HG03520 (cell line): ENCODE data around the gene NDUFB10.
"Not testable (repeated sequence)": the region's sequence is repeated elsewhere in the genome, so short reads cannot be mapped to it uniquely, and the experiment has no call there.

Experiments used
- ATAC-seq: cut with Tn5 transposase; IDR thresholded peaks from one replicate; pipeline ENCODE4 v1.9.1; 2021; ENCODE audit warnings: mild to moderate bottlenecking, moderate library complexity; ENCODE audit not compliant: unreplicated experiment

NDUFB10 gene

DNA sequence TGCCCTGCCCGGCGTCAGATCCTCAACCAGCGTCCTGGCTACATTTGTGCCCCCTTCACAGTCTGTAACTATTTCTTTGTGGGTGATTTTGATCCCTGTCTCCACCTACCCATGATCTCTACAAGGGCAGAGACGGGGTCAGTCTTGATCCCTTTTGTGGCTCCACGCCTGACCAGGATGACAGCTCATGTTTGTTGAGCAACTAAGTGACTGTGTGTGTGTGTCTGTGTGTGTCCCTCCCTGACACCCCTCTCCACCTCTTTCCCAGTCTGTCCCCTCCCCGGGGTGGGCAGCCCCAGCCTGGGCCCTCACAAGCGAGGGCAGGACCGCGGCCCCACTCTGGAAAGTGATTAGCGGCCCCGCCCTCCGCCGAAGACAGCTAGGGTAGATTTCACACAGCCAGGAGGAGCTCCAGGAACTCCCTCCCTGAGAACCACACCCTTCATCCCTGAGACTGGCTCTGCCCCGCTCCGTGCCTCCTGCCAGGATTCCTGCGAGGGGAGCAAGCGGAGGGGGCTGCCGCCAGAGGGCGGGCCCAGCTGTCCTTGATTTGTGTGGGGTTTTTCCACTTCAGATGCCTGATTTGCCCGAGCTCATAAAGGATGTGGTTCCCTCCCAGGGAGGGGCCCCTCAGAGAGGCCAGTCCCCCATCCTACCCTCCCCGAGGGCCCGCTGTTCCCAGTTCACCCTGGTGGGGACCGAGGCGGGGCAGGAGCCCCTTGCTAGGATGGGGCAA is 35.9 kb upstream of the NDUFB10 start:
- no peak for ATAC-seq

- ATAC-seq: no peak
These were observed 35.2 kb upstream of the NDUFB10 start for GRCh38 chr16:1924095-1924494.

DNA sequence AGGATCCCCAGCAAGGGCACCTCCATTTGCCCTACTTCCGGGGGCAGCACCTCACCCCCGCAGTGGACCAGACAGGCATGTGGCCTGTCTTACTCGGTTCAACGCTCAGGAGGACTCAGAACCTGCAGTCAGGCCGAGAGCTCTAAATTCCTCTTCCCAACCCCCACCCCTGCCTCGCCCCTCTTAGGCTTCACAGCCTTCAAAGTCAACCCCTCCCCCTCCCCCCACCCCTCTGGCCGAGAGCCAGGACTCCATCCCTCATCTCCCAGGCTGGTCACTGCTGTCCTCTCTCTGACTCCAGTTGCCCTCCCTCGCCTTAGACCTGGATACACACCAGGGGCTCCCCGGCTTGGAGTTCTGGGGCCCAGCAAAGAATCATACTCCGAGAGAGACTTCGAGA is 33.1 kb upstream of the NDUFB10 start:
- ATAC-seq: no peak

- no peak for ATAC-seq
These were observed 30.2 kb upstream of the NDUFB10 start for GRCh38 chr16:1929105-1929504.

DNA sequence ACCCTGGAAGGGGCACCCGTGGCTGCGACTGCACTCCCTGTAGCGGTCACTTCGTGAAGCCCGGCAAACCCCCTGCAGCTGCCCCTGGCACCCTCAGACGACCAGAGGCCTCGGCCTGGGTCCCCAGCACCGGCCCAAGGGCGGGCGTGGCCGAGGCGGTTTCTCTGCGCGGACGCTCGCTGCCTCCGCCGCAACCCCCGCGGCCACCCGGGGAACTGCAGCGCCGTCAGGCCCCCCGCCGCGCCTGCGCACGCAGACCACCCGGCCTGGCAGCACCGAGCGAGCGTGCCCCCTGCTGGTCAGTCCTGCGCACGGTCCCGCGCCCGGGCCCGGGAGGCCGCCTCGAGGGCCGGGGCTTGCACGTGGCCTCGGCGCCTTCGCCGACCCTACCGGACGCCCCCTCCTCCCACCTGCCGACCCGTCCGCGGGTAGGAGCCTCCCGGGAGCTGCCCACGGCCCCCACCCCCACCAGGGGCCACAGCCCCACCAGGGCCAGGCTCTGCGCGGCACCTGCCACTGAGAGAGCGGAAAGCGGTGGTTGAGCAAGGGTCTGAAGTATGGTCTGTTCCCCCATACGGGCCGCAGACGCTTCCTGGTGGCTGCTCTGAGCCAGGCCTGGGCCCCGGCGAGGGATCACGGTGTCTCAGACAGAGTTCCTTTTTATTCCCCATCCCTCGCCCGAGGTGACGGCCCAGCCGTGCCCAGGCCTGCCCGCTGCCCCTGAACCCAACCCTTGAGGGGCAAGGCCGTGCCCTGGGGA is 29.6 kb upstream of the NDUFB10 start:
- ATAC-seq: peak; percentile 76

DNA sequence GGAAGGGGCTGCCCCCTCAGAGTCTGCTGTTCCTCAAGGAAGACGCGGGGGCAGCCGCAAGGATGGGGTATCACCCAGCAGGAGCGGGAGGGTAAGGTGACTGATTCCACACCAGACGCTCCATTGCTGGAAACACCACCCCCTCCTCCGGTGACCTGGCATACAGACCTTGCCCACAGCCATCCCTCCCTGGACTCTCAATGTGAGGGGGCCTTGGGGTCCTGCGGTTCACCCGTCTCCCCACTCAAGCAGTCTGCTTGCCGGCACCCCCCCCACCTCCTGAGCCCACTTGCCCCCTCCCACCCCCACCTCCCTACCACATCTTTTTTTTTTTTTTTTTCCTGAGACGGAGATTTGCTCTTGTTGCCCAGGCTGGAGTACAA is 29.0 kb upstream of the NDUFB10 start:
- ATAC-seq: no peak

DNA sequence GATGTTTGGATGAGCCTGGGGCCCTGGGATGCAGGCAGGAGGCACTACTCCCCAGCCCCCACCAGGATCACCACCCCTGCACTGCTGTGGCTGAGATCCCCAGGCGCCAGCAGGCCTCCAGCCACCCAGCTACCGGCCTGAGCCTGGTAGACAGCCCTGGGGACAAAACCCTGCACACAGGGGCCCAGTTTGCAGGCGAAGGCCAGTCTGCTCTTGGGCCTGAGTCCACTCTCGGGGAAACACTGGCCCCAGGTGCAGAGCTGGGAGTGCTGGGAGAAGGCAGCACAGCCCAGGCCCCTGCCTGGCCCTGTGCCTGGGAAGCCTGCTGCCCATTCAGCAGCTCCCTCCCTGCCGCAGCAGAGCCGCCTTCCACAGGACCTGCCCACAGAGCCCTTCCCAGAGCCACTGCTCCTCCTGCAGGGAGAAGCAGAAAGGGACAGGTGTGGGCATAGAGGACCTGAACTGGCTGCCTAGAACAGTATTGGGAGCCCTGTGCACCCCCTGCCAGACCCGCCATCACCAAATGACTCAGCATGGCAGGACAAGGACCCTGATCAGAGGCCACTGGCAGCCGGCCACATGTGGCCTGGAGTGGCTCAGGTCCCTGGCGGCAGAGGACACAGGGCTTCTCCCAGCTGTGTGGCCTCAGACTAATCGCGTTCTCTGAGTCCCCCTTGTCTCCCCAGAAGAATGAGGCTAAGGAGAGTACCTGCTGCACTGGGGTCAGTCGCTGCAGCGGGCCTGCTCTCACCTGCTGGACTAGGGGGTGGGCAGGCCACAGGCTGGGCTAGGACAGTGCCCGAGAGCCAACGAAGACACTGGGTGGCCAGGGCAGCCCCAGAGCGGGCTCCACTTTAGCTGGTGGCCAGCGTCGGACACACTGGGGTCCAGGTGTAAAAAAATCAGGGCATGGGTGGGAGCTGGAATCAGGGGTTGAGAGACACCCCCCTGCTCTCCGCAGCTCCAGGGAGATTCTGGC is 27.0 kb upstream of the NDUFB10 start:
- no peak for ATAC-seq

DNA sequence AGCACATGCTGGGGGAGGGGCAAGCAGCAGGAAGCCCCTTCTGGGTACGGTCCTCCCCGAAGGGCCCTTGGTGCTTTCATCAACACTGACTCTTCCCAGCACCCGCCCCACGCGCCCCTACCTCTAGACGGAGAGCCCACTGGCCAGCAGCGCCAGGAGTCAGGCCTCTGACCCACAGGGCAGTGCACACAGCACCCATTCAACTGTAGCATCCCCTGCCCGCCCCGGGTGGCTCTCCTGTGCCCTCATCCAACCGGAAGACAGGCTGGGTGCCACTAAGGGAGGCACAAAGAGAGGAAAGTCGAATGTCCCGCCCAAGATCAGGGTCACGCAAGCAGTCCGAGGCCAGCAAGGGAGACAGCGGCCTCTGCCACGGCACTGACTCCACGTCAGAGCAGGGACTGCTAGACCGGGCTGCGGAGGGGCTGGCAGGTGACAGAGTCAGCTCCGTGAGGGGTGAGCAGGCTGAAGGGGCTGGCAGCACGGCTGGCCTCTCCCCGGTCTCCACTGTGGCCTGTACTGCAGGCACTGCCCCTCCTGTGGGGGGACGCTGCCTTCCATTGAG is 26.2 kb upstream of the NDUFB10 start:
- ATAC-seq: no peak

DNA sequence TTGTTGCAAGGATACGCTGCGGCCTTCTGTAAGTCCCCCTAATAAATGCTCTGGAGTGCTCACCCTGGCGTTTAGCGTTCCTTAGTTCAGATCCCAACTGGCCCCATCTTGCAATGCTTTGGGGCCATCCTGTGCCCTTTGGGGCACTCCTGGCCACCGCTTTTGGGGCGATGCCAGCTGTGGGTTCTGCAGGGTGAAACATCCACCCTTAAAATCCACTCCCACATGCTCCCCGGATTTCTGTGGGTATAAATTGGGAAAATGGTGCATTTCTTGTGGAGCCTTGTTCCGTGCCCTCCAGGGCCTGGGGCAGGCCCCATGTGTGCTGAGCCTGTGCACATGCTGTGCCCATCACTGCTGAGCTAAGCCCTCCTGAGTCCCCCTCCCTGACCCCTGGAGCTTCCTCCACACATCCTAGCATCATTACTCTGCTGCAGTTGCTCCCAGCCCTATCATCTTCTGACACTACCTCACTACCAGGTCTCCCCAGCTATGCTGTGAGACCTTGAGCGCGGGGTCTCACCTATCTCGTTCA is 22.3 kb upstream of the NDUFB10 start:
- ATAC-seq: no peak

DNA sequence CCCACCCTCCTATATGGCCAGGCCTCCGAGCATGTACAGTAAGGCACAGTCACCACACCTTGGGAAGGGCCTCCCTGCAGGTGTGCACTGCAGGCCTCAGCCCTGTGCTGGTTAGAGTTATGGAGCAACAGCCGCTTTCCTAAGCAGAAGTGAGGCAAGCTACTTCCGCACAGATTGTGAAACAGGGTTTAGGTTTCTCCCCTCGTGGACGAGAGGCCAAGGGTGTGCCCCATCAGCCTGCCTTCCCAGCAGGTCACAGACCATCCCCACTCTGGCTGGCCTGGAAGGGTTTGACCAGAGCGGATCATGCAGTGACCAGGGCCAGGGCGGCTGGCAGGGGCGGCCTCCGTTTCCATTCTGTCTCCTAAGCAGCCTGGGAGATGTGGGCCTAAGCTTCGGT is 21.0 kb upstream of the NDUFB10 start:
- no peak for ATAC-seq

DNA sequence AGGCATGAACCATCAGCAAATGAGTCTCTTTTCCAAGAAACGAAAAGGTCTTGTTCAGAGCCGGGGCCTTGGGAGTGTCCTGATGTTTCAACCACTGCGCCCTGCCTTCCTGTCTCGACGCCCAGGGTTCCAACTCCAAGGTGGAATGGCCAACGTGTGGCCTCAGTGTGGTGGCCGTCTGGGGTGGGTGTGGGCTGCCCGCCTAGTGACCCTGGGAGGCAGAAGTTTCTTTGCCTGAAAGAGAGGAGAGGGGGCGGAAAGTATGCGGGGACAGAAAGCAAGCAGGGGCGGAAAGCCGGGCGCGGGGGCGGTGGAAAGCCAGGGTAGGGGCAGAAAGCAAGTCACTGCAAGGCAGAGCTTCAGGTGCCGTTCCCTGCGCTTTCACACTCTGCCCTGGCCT is 20.4 kb upstream of the NDUFB10 start:
- ATAC-seq: no peak

DNA sequence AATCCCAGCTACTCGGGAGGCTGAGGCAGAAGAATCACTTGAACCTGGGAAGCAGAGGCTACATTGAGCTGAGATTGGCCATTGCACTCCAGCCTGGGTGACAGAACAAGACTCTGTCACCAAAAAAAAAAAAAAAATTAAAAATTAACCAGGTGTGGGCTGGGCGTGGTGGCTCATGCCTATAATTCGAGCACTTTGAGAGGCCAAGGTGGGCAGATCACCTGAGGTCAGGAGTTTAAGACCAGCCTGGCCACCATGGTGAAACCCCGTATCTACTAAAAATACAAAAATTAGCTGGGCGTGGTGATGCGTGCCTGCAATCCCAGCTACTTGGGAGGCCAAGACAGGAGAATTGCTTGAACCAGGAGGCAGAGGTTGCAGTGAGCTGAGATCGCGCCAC is 19.5 kb upstream of the NDUFB10 start:
- ATAC-seq: not testable (repeated sequence)

- no peak for ATAC-seq
These were observed 18.8 kb upstream of the NDUFB10 start for GRCh38 chr16:1940273-1941161.

- ATAC-seq: no peak
These were observed 17.9 kb upstream of the NDUFB10 start for GRCh38 chr16:1941162-1942046.

GRCh38 chr16:1942047-1942809 is 17.1 kb upstream of the NDUFB10 start:
- ATAC-seq: no peak

DNA sequence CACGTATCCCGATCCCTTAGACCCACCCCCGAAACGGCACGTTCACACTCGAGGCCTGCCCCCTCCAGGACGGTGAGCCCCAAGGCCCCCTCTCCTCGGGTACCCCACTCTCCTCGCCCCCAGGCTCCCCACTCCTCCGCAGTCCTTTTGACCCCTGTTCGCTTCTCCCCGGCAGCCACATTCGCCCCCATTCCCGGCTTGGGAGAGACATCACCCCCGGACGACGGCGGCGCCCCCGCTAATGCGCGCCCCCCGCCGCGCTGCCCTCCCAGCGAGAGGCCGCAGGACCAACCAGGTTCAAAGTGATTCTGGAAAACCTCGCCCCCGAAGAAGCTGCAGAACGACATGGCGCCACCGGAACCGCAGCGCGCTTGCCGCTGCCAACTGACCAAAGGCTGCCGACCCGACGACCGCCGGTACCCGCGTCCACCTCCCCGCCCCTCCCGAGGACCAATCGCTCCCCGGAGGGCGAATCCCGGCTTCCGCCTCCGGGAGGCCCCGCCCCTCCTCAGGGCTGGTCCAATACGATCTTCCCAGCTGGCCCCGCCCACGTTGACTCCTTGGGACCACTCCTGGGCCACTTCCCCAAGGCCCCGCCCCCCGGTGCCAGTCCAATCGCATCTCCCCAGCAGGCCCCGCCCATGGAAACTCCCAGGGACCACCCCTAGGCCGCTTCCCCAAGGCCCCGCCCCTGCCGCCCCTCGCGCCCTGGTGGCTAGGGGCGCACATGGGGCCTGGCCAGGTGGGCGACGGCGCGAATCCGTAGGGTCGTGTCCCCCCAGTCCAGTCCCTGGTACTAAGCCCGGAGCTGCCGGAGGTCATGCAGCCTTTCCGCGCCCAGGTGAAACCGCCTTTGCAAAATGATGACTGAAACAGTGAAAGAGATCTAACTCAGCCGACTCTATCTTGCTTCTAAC is 16.3 kb upstream of the NDUFB10 start, which contains the start of gene MSRB1:
Gene MSRB1 (minus strand): TSS at position 390 of the 917 bp plus-strand sequence. CDS start 43 bp downstream, at position 347.
- peak; percentile 90 for ATAC-seq
